SK-N-MC (cell line): ENCODE measurements around the gene ZNF831.

Experiments
- DNase-seq: peaks from one replicate; pipeline ENCODE4 v3.0.0-alpha.2; 2011; ENCODE audit warnings: low read depth, low spot score
- H3K27ac ChIP-seq: fragments of 200-600 bp; sonication (generic); 2 replicates; pipeline ENCODE4 v1.5.1; 2016; ENCODE audit warnings: mixed run types
- H3K36me3 ChIP-seq: fragments of 200-600 bp; sonication (generic); 2 replicates; pipeline ENCODE4 v1.6.1; 2017; ENCODE audit warnings: antibody characterized with exemption, low read length, mixed read lengths; ENCODE audit not compliant: insufficient read depth
- H3K4me3 ChIP-seq: fragments of 200-600 bp; sonication (generic); 2 replicates; pipeline ENCODE4 v1.5.1; 2016
- H3K9ac ChIP-seq: fragments of 200-600 bp; sonication (generic); 2 replicates; pipeline ENCODE4 v1.8.0; 2017; ENCODE audit warnings: mixed run types, mixed read lengths; ENCODE audit not compliant: insufficient read length
- H3K9me3 ChIP-seq: fragments of 200-600 bp; sonication (generic); 2 replicates; pipeline ENCODE4 v1.6.1; 2017; ENCODE audit warnings: low read depth, mild to moderate bottlenecking, antibody characterized with exemption, low read length, moderate library complexity, mixed read lengths
- EZH2 ChIP-seq: fragments of 200-600 bp; sonication (generic); IDR thresholded peaks from one replicate; pipeline ENCODE4 v1.6.1; 2017; ENCODE audit warnings: antibody characterized with exemption
- FOXP2 ChIP-seq: optimal IDR thresholded peaks from 2 replicates; pipeline ENCODE3; 2011; ENCODE audit warnings: mild to moderate bottlenecking, moderate library complexity; ENCODE audit not compliant: insufficient read depth; ENCODE audit errors: extremely low read length, control extremely low read depth
- POLR2AphosphoS5 ChIP-seq: IDR thresholded peaks from 2 replicates; pipeline ENCODE4 v1.6.1; 2012; ENCODE audit warnings: mild to moderate bottlenecking, low read depth, low read length, borderline replicate concordance

The ZNF831 gene

DNA sequence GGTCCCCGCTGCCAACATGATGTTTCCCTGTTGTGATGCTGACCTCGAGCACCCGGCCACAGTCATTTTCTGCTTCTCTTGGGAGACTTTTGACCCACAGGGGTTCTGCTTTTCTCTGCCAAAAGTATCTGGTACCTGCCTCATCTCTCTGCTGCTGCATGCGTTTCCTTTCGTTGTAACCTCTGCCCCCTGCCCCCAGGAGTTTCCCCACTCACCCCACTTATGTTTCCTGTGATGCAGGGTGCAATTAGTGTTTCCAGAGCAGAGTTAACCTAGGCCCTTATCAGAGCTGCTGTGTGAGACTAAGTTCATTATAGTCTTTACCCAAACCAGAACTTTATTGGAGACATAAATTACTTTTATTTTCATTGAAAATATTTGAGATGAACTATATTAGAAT is 71.6 kb downstream of the ZNF831 start:
- no peaks in the 10 kb centered on the region for H3K36me3 ChIP-seq
- no peak overlapping the region for H3K9ac ChIP-seq
- H3K27ac ChIP-seq = no peak overlapping the region
- no peak for DNase-seq
- no peak for TF ChIP-seq POLR2AphosphoS5
- H3K4me3 ChIP-seq = no peak overlapping the region
- no peaks in the 10 kb centered on the region for H3K9me3 ChIP-seq

DNA sequence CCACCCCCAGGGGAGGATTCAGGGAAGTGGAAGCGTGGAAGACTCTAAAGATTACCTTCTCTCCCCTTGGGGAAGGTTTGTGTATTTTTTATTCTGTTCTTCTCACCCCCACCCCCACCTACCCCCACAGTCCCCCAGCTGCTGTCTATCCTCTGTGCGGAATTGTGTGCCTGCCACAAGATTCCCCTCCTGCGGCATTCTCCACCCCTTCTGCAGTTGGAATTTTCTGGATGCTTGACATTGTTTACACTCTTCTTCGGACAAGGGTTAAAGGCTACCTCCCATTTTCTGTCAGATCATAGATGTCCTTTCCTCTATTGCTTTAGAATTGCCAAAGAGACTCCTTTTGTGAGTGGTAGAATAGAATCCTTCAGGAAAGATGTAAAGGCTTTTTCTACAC is 76.4 kb downstream of the ZNF831 start:
- no peaks in the 10 kb centered on the region for H3K9me3 ChIP-seq
- H3K4me3 ChIP-seq = no peak overlapping the region
- DNase-seq = no peak
- H3K9ac ChIP-seq = no peak overlapping the region
- TF ChIP-seq FOXP2 (no peak), POLR2AphosphoS5 (no peak), EZH2 (no peak)
- no peaks in the 10 kb centered on the region for H3K36me3 ChIP-seq
- H3K27ac ChIP-seq = no peak overlapping the region

DNA sequence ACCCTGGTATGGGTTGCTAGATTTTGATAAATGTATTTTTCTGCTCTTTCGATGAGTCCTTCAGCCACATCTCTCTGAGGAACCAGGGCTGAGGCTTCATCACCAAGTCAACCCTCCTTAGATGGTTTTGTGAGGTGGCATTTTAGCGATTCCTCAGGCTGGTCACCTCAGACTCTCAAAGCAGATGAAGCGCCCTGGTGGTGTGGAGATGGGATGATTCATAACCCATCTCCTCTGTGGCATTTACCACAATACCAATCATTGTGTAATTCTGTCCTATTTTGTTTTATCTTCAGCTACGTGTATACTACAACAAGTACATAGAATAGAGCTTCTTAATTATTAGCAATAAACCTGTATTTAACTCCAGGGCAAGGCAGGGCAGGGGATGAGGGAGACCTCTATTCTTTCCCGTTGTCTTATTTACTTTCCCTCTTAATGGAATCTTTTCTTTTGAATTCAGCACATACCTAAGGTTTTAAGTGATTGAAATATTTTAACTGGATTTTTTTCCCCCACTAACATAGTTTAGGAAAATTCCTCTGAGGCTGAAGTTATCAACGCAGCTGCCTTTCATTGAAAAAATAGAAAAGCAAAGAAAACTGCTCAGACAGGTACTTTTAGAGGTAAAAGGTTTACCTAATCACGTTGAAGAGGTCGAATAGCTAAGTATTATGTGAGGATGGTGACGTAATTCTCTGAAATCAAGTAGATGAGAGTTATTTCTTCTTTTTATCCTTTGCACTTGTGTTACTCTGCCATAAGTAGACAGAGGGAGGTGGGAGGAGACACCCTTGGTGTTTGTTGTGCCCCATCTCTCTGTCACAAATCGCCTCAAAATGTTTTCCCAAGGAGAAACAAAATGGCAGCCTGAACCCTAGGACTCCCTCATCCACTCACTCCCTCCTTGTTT is 79.3 kb downstream of the ZNF831 start:
- H3K36me3 ChIP-seq = no peaks in the 10 kb centered on the region
- no peak for TF ChIP-seq POLR2AphosphoS5
- TF ChIP-seq EZH2 = no peak
- no peak for TF ChIP-seq FOXP2
- H3K9ac ChIP-seq = no peak overlapping the region
- DNase-seq = no peak
- H3K27ac ChIP-seq = no peak overlapping the region
- H3K4me3 ChIP-seq = no peak overlapping the region
- H3K9me3 ChIP-seq = no peaks in the 10 kb centered on the region

DNA sequence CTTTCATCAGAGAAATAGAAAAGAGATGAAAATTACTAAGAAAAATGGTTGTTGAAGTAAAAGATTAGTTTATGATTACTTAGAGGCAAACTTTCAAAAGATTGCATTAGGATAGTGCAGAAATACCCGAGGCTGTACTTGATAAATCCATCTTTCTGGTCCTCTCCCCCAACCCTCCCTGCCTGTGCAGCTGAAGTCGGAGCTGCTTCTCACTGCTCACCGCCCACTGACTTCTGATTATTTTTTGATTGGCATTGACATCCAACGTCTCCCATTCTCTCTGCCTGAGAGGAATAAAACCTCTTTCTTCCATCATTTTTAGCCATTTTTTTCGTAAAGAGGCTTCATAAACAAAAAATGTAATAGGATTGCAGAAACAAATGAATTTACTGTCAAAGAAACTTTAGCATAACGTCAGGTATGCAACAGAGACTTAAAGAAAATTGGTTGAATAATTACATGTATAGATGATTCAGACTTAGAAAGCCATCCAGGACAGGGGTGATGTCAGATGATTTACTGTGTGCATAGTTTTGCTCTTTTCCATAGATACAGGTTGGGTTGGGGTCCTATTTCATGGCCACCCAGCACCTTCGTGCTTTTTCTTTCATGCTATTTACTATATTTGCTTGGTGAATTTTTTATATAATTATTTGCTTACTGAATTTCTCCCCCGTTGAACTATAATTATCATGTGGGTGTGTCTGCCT is 83.2 kb downstream of the ZNF831 start:
- no peak overlapping the region for H3K27ac ChIP-seq
- DNase-seq = no peak
- no peaks in the 10 kb centered on the region for H3K36me3 ChIP-seq
- no peaks in the 10 kb centered on the region for H3K9me3 ChIP-seq
- H3K4me3 ChIP-seq = no peak overlapping the region
- no peak overlapping the region for H3K9ac ChIP-seq
- TF ChIP-seq FOXP2 (no peak), EZH2 (no peak), POLR2AphosphoS5 (no peak)

DNA sequence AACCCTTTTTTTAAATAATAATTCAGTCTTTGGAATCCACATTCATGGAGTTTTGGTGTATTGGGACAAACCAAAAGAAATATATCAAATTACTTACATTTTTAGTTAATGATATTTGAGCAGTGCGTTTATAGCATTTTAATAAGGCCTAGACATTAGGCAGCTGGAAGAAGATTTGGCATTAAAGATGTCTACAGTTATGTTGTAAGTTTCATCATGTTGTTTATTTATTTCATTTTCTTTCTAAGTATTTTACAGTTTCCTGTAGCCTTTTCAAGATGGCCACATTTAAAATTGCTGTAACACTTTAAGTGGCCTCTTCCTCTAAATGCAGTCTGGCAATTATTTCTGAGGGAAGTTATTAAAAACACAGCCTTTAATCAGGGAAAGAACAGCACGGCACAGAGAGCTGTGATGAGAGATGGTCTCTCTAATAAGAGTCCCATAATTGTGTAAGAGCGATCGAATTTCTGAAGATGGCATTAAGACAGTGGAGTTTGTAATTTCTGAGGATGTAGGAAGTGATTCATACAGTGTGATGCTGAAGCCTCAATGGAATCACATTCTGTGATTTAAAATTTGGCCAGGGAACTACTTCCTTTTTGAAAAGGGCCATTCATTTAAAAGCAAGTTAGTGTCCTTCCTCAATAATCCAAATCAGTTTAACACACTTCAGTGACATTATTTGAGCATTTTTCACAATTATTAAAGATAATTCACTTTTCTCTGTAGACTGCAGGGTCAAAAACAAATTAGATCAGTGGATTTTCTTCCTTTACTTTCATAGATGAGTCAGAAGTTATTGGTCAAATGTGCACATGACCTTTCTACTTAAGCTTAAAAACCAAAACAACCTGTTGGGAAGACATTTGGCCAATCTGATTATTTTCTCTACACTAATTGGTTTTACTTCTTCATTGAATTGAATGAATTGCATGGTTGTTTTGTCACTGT is 84.4 kb downstream of the ZNF831 start:
- Histone ChIP-seq H3K27ac (no peak overlapping the region), H3K9ac (no peak overlapping the region), H3K36me3 (no peaks in the 10 kb centered on the region), H3K9me3 (no peaks in the 10 kb centered on the region), H3K4me3 (no peak overlapping the region)
- TF ChIP-seq EZH2 = no peak
- no peak for TF ChIP-seq FOXP2
- TF ChIP-seq POLR2AphosphoS5 = no peak
- peak; percentile 16 for DNase-seq

DNA sequence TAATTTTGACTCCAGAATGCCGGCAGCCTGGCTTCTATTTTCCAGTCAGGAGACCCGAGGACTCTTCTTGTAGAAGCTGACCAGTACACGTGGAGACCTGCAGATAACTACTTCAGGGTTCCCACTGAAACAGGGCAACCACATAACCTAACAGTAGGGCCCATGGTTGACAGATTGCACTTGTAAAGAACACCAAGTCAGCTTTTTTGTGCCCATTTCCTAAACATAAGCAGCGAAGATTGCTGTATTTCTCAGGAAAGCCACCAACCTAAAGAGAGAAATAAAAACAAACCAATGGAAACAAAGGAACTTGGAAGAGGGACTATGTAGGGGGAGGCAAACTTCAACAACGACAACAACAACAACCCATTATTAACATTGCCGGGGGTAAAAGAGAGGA is 86.7 kb downstream of the ZNF831 start:
- Histone ChIP-seq H3K9me3 (no peaks in the 10 kb centered on the region), H3K27ac (no peak overlapping the region), H3K9ac (no peak overlapping the region), H3K4me3 (no peak overlapping the region), H3K36me3 (no peaks in the 10 kb centered on the region)
- DNase-seq = no peak
- TF ChIP-seq FOXP2 (no peak), EZH2 (no peak), POLR2AphosphoS5 (no peak)

DNA sequence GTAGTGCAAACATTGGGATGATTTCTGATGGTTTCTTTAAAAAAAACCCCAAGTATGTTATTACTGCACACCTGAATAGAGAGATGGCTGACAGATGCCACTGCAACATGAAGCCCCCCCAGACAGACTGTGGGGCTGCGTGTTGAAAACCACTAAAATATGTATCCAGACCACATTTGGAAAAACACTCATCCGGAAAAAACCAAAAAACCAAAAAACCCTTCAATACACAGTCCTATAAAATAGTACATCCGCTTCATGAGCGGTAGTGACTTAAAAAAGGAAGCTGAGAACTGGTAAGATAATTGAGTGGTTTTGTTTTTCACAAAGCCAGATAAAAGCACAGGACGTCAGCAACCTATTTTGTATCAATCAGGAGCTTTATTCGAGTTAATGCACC is 89.7 kb downstream of the ZNF831 start:
- no peak overlapping the region for H3K4me3 ChIP-seq
- H3K9ac ChIP-seq = no peak overlapping the region
- H3K36me3 ChIP-seq = no peaks in the 10 kb centered on the region
- TF ChIP-seq POLR2AphosphoS5 (no peak), FOXP2 (no peak), EZH2 (no peak)
- DNase-seq = no peak
- no peak overlapping the region for H3K27ac ChIP-seq
- no peaks in the 10 kb centered on the region for H3K9me3 ChIP-seq

DNA sequence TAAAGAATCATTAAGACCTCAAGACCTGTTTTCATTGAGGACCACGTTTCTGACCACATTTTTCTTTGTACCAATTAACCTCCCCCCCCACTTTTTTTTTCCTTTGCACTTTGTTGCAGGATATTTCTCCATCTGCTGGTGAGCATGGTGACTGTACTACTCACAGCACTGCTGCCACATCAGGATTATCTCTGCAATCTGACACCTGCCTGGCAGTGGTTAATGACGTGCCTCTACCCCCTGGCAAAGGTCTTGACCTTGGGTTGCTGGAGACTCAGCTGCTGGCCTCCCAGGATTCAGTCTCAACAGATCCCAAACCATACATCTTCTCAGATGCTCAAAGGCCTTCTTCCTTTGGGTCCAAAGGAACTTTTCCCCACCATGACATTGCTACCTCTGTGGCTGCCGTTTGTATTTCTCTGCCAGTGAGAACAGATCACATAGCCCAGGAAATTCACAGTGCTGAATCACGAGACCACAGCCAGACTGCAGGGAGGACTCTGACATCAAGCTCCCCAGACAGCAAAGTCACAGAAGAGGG is 90.2 kb downstream of the ZNF831 start:
- no peak for DNase-seq
- Histone ChIP-seq H3K27ac (no peak overlapping the region), H3K9me3 (no peaks in the 10 kb centered on the region), H3K9ac (no peak overlapping the region), H3K4me3 (no peak overlapping the region), H3K36me3 (no peaks in the 10 kb centered on the region)
- no peak for TF ChIP-seq EZH2
- TF ChIP-seq POLR2AphosphoS5 = no peak
- no peak for TF ChIP-seq FOXP2
